T-helper 2 cell treated with Interferon-gamma antibody and Interleukin-4, amounts not matched to agents 5 μg/mL and 100 μg/mL, for 36 hours (primary cell): ENCODE measurements around the gene KCNK4.

Experiments
- DNase-seq: peaks from one replicate; pipeline ENCODE4 v3.0.0; 2021; ENCODE audit warnings: low spot score
- H3K27ac Mint-ChIP-seq: one replicate; pipeline ENCODE4 v1.8.0; 2021; ENCODE audit warnings: mild to moderate bottlenecking, mixed read lengths
- H3K27me3 Mint-ChIP-seq: one replicate; pipeline ENCODE4 v1.8.0; 2021; ENCODE audit warnings: low read depth, mixed read lengths
- H3K36me3 Mint-ChIP-seq: one replicate; pipeline ENCODE4 v1.8.0; 2021; ENCODE audit warnings: low read depth, mixed read lengths
- H3K4me1 Mint-ChIP-seq: one replicate; pipeline ENCODE4 v1.8.0; 2021; ENCODE audit warnings: low read depth, mixed read lengths
- H3K4me3 Mint-ChIP-seq: one replicate; pipeline ENCODE4 v1.8.0; 2022; ENCODE audit warnings: mild to moderate bottlenecking, moderate library complexity, mixed read lengths
- H3K9me3 Mint-ChIP-seq: one replicate; pipeline ENCODE4 v1.8.0; 2021; ENCODE audit warnings: mixed read lengths

Gene KCNK4

GRCh38 chr11:64249563-64250414 is 41.3 kb upstream of the KCNK4 start:
- no peak for DNase-seq
- Mint-ChIP-seq H3K27me3 (no peaks in the 10 kb centered on the region), H3K4me1 (peaks cover 25% of the 10 kb centered on the region), H3K27ac (peak overlapping the region; percentile 7), H3K4me3 (peak overlapping the region; percentile 50), H3K36me3 (no peaks in the 10 kb centered on the region), H3K9me3 (no peaks in the 10 kb centered on the region)

GRCh38 chr11:64250415-64251015 is 40.6 kb upstream of the KCNK4 start:
- H3K27me3 Mint-ChIP-seq = no peaks in the 10 kb centered on the region
- no peaks in the 10 kb centered on the region for H3K36me3 Mint-ChIP-seq
- peak overlapping the region; percentile 83 for H3K4me3 Mint-ChIP-seq
- peaks cover 25% of the 10 kb centered on the region for H3K4me1 Mint-ChIP-seq
- H3K27ac Mint-ChIP-seq = no peak overlapping the region
- no peaks in the 10 kb centered on the region for H3K9me3 Mint-ChIP-seq
- DNase-seq = no peak

GRCh38 chr11:64251016-64251752 is 39.9 kb upstream of the KCNK4 start, which contains the start of gene PLCB3:
Gene PLCB3 (plus strand): TSS chr11:64251530. CDS start chr11:64251650, 120 bp downstream.
- Mint-ChIP-seq H3K9me3 (no peaks in the 10 kb centered on the region), H3K4me3 (peak within 1 kb of the TSS; percentile 90), H3K36me3 (no peaks in the 10 kb centered on the region), H3K27me3 (no peaks in the 10 kb centered on the region), H3K4me1 (peaks cover 25% of the 10 kb centered on the region), H3K27ac (peak within 1 kb of the TSS; percentile 77)
- peak; percentile 59 for DNase-seq

GRCh38 chr11:64251753-64252002 is 39.4 kb upstream of the KCNK4 start:
- Mint-ChIP-seq H3K27ac (peak overlapping the region; percentile 77), H3K36me3 (no peaks in the 10 kb centered on the region), H3K4me3 (peak overlapping the region; percentile 90), H3K4me1 (peaks cover 25% of the 10 kb centered on the region), H3K27me3 (no peaks in the 10 kb centered on the region), H3K9me3 (no peaks in the 10 kb centered on the region)
- DNase-seq = no peak

- no peak for DNase-seq
- Mint-ChIP-seq H3K4me1 (peaks cover 23% of the 10 kb centered on the region), H3K4me3 (peak overlapping the region; percentile 90), H3K9me3 (no peaks in the 10 kb centered on the region), H3K27me3 (no peaks in the 10 kb centered on the region), H3K36me3 (no peaks in the 10 kb centered on the region), H3K27ac (peak overlapping the region; percentile 77)
Observed at GRCh38 chr11:64252003-64252872, 38.9 kb upstream of the KCNK4 start.

GRCh38 chr11:64253043-64253442 is 38.1 kb upstream of the KCNK4 start:
- Mint-ChIP-seq H3K9me3 (no peaks in the 10 kb centered on the region), H3K4me1 (peaks cover 19% of the 10 kb centered on the region), H3K27ac (no peak overlapping the region), H3K4me3 (peak overlapping the region; percentile 24), H3K36me3 (no peaks in the 10 kb centered on the region), H3K27me3 (no peaks in the 10 kb centered on the region)
- DNase-seq = no peak

GRCh38 chr11:64253481-64253880 is 37.6 kb upstream of the KCNK4 start:
- Mint-ChIP-seq H3K4me1 (peaks cover 18% of the 10 kb centered on the region), H3K36me3 (peaks cover under 1% of the 10 kb centered on the region), H3K9me3 (no peaks in the 10 kb centered on the region), H3K27ac (no peak overlapping the region), H3K27me3 (no peaks in the 10 kb centered on the region), H3K4me3 (peak overlapping the region; percentile 15)
- DNase-seq = no peak

- no peak for DNase-seq
- H3K36me3 Mint-ChIP-seq = peaks cover 5% of the 10 kb centered on the region
- H3K9me3 Mint-ChIP-seq = no peaks in the 10 kb centered on the region
- H3K4me1 Mint-ChIP-seq = peaks cover 18% of the 10 kb centered on the region
- no peak overlapping the region for H3K4me3 Mint-ChIP-seq
- H3K27ac Mint-ChIP-seq = no peak overlapping the region
- no peaks in the 10 kb centered on the region for H3K27me3 Mint-ChIP-seq
Observed at GRCh38 chr11:64254326-64254725, 36.8 kb upstream of the KCNK4 start.

GRCh38 chr11:64255135-64256128 is 35.7 kb upstream of the KCNK4 start:
- Mint-ChIP-seq H3K4me3 (no peak overlapping the region), H3K36me3 (peaks cover 14% of the 10 kb centered on the region), H3K4me1 (peaks cover 13% of the 10 kb centered on the region), H3K27ac (no peak overlapping the region), H3K9me3 (no peaks in the 10 kb centered on the region), H3K27me3 (no peaks in the 10 kb centered on the region)
- no peak for DNase-seq

GRCh38 chr11:64256300-64256699 is 34.8 kb upstream of the KCNK4 start:
- H3K4me3 Mint-ChIP-seq = no peak overlapping the region
- DNase-seq = no peak
- H3K9me3 Mint-ChIP-seq = no peaks in the 10 kb centered on the region
- no peaks in the 10 kb centered on the region for H3K27me3 Mint-ChIP-seq
- no peak overlapping the region for H3K27ac Mint-ChIP-seq
- H3K36me3 Mint-ChIP-seq = peaks cover 14% of the 10 kb centered on the region
- peaks cover 11% of the 10 kb centered on the region for H3K4me1 Mint-ChIP-seq

- Mint-ChIP-seq H3K36me3 (peaks cover 19% of the 10 kb centered on the region), H3K4me3 (no peak overlapping the region), H3K9me3 (no peaks in the 10 kb centered on the region), H3K4me1 (peaks cover 3% of the 10 kb centered on the region), H3K27ac (no peak overlapping the region), H3K27me3 (no peaks in the 10 kb centered on the region)
- no peak for DNase-seq
Observed at GRCh38 chr11:64258356-64258755, 32.7 kb upstream of the KCNK4 start.

GRCh38 chr11:64258946-64259532 is 32.1 kb upstream of the KCNK4 start:
- no peaks in the 10 kb centered on the region for H3K9me3 Mint-ChIP-seq
- H3K27me3 Mint-ChIP-seq = no peaks in the 10 kb centered on the region
- no peak for DNase-seq
- H3K36me3 Mint-ChIP-seq = peaks cover 19% of the 10 kb centered on the region
- H3K4me3 Mint-ChIP-seq = no peak overlapping the region
- peaks cover 2% of the 10 kb centered on the region for H3K4me1 Mint-ChIP-seq
- H3K27ac Mint-ChIP-seq = no peak overlapping the region
